HG03064 (cell line): Measurements from ENCODE around the gene TSC22D1.

Source experiments
- ATAC-seq: cut with Tn5 transposase; IDR thresholded peaks from one replicate; pipeline ENCODE4 v1.9.1; 2021; ENCODE audit warnings: low read depth; ENCODE audit not compliant: unreplicated experiment

The TSC22D1 gene

GRCh38 chr13:44508562-44509077 lies 67.5 kb downstream of the TSC22D1 start:
- no peak for ATAC-seq

GRCh38 chr13:44507639-44508038 lies 68.5 kb downstream of the TSC22D1 start:
- ATAC-seq = no peak

- no peak for ATAC-seq
Observed at GRCh38 chr13:44506719-44507118, 69.4 kb downstream of the TSC22D1 start.

- no peak for ATAC-seq
Observed at GRCh38 chr13:44506251-44506650, 69.9 kb downstream of the TSC22D1 start.

GRCh38 chr13:44504116-44504515 lies 72.0 kb downstream of the TSC22D1 start:
- no peak for ATAC-seq

GRCh38 chr13:44498969-44499368 lies 77.2 kb downstream of the TSC22D1 start:
- no peak for ATAC-seq

- ATAC-seq = no peak
Observed at GRCh38 chr13:44498502-44498901, 77.6 kb downstream of the TSC22D1 start.

GRCh38 chr13:44497801-44498200 lies 78.3 kb downstream of the TSC22D1 start:
- no peak for ATAC-seq

GRCh38 chr13:44493213-44493812 lies 82.8 kb downstream of the TSC22D1 start:
- no peak for ATAC-seq

- no peak for ATAC-seq
Observed at GRCh38 chr13:44489751-44490150, 86.4 kb downstream of the TSC22D1 start.

- ATAC-seq = peak; percentile 69
Observed at GRCh38 chr13:44487989-44488388, 88.1 kb downstream of the TSC22D1 start.

GRCh38 chr13:44484562-44485138 lies 91.5 kb downstream of the TSC22D1 start:
- ATAC-seq = no peak

- no peak for ATAC-seq
Observed at GRCh38 chr13:44474122-44474910, 101.8 kb downstream of the TSC22D1 start.

- no peak for ATAC-seq
Observed at GRCh38 chr13:44471686-44472085, 104.4 kb downstream of the TSC22D1 start.

GRCh38 chr13:44470638-44471562 lies 105.2 kb downstream of the TSC22D1 start:
- ATAC-seq = no peak

- no peak for ATAC-seq
Observed at GRCh38 chr13:44468874-44469273, 107.3 kb downstream of the TSC22D1 start.

GRCh38 chr13:44465318-44465717 lies 110.8 kb downstream of the TSC22D1 start:
- ATAC-seq = no peak

- ATAC-seq = no peak
Observed at GRCh38 chr13:44464471-44464870, 111.7 kb downstream of the TSC22D1 start.

GRCh38 chr13:44463759-44464158 lies 112.4 kb downstream of the TSC22D1 start:
- no peak for ATAC-seq

GRCh38 chr13:44459674-44460073 lies 116.5 kb downstream of the TSC22D1 start:
- ATAC-seq = no peak
